Astrocyte of the spinal cord (primary cell): ENCODE data around the gene AGPAT2.

ENCODE experiments used
- DNase-seq: peaks from one replicate; pipeline ENCODE4 v3.0.0; 2011; ENCODE audit warnings: low read depth, low spot score
- H3K4me3 ChIP-seq: 2 replicates; pipeline ENCODE4 v1.5.1; 2011; ENCODE audit warnings: low read depth, mild to moderate bottlenecking, low read length, moderate library complexity
- CTCF ChIP-seq: IDR thresholded peaks from 2 replicates; pipeline ENCODE4 v1.5.1; 2012; ENCODE audit warnings: low read depth, mild to moderate bottlenecking, low read length, inconsistent platforms
- in situ Hi-C: cut with HindIII; loops from 2 replicates; pipeline ENCODE4 v1.10.0; 2017; ENCODE audit warnings: low sequenced_read_pairs

AGPAT2 gene

GRCh38 chr9:136679431-136679941, 7.8 kb downstream of the AGPAT2 start:
- in situ Hi-C loops = no loop called here
- no peak for DNase-seq
- no peak overlapping the region for H3K4me3 ChIP-seq
- no peak for TF ChIP-seq CTCF

- no peak for TF ChIP-seq CTCF
- in situ Hi-C loops = no loop called here
- H3K4me3 ChIP-seq = no peak overlapping the region
- no peak for DNase-seq
Observed at GRCh38 chr9:136678624-136679023, 8.6 kb downstream of the AGPAT2 start.

GRCh38 chr9:136678034-136678433, 9.2 kb downstream of the AGPAT2 start:
- H3K4me3 ChIP-seq = no peak overlapping the region
- no peak for DNase-seq
- in situ Hi-C loops = no loop called here
- TF ChIP-seq CTCF = no peak

GRCh38 chr9:136676920-136677686, 10.2 kb downstream of the AGPAT2 start:
- DNase-seq = no peak
- in situ Hi-C loops = no loop called here
- no peak for TF ChIP-seq CTCF
- H3K4me3 ChIP-seq = no peak overlapping the region

- no peak overlapping the region for H3K4me3 ChIP-seq
- no peak for TF ChIP-seq CTCF
- in situ Hi-C loops = no loop called here
- DNase-seq = no peak
Observed at GRCh38 chr9:136676297-136676794, 10.9 kb downstream of the AGPAT2 start.

GRCh38 chr9:136675477-136676296, 11.6 kb downstream of the AGPAT2 start:
- no peak for DNase-seq
- in situ Hi-C loops = no loop called here
- no peak overlapping the region for H3K4me3 ChIP-seq
- TF ChIP-seq CTCF = no peak
